Kidney tubule cell (primary cell): ENCODE measurements around the gene SLC22A5.
A peak's percentile ranks its signal among the peaks of the same experiment; 100 is the strongest.
"Not testable (repeated sequence)": the region's sequence is repeated elsewhere in the genome, so short reads cannot be mapped to it uniquely, and the experiment has no call there.

Experiments used
- DNase-seq: peaks from one replicate; pipeline ENCODE4 v3.0.0-alpha.2; 2018; ENCODE audit warnings: low spot score

Gene SLC22A5

DNA sequence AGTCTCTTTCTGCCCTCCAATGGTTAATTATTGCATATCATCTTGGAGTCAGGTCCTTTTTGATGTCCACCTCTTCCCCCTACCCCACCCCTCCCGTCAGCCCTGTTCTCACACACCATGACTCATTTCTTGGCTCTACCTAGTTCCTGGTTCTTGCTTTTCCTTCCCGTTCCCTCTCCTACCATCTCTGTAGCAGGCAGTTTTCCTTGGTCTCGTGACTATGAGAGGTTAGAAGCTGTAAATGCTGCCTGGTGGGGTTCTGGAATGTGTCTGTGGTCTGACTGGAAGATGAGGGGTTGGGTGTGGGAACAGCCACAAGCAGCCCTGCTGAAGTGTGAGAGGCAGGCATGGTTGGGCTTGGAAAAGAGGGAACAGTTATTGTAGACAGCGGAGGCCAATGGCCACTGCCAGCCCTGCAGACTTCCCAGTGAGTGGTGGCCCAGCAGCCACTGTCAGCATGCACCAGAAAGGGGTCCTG lies 18.2 kb downstream of the SLC22A5 start:
- DNase-seq, result peak; percentile 99

DNA sequence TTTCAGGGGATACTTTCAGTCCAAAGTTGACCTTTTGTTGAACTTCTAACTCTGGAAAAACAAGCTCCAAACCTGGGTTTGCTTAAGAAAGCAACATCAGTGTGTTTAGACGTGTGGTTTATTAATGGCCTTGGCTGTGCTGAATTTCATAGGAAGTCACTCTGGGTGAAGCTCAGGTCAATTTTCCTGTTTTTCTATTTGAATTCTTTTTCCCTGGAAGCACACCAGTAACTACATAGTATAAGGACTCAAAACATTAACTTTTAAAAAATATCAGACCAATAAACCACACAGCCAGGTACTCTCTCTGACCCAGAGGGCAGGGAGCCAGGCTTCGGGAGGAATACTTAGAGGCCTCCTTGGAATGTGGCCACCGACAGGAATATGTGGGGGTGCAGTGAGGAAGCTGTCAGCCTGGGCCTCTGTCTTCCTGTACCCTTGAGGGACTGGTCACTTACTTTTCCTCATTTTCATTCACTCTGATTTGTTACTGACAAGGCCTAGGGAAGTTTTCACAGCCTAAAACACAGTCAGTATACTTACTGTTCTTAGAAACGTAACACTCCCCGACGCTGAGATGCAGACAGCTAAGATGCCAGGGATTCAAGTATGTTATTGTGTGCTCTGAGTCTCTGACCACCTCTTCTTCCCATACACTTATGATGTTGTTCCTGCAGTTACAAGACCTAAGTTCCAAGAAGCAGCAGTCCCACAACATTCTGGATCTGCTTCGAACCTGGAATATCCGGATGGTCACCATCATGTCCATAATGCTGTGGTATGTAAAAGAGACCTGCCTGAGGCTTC lies 18.9 kb downstream of the SLC22A5 start:
- peak; percentile 72 for DNase-seq

GRCh38 chr5:132389051-132389331 lies 19.5 kb downstream of the SLC22A5 start:
- no peak for DNase-seq

- DNase-seq, result peak; percentile 100
These were observed 20.2 kb downstream of the SLC22A5 start for GRCh38 chr5:132389585-132390286.

DNA sequence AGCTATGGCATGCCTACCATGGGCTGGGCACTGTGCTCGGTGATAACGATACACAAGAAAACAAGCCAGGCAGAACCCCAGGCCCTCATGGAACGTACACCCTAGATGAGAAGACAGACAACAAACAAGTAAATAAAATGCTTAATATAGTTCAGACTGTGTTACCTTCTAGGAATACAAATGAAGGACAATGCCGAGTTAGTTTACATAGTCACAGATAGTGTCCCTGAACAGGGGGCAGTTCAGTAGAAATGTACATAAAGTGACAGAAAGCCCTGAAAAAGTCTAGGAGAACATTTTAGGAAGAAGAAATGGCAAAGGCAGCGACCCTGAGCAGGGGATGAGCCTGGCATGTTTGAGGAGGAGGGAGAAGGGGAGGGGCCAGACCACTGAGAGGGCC lies 21.7 kb downstream of the SLC22A5 start:
- DNase-seq, result no peak

DNA sequence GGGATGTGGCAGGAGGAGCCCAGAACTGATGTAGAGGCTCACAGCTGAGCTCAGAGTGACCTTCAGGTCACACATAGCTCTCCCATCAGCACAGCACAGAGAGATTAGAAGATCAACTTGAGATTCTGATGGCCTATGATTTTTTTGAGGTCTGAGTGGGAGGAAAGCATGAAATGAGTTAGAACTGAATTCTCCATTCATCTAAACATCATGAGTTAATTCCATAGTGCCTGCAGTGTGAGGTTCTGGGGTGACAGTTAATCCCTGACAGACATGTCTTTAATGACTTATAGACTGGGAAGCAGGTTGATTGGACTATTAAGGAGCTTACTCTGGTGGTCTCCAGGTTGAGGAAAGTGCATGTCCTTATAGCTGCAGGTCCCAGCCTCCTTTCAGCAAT lies 22.4 kb downstream of the SLC22A5 start:
- no peak for DNase-seq

DNA sequence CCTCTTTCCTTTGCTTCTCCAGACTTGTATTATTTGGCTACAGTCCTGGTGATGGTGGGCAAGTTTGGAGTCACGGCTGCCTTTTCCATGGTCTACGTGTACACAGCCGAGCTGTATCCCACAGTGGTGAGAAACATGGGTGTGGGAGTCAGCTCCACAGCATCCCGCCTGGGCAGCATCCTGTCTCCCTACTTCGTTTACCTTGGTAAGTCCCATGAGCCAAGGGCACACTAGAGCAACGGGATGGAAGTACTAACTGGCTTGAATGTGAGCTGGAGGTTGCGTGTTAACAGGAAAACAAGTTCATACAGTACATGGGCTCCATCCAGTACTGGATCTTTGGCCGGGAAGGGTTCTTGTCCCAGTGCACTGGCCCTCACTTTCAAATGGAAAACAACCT lies 22.9 kb downstream of the SLC22A5 start:
- no peak for DNase-seq

GRCh38 chr5:132392978-132393825 lies 23.7 kb downstream of the SLC22A5 start:
- DNase-seq, result no peak

DNA sequence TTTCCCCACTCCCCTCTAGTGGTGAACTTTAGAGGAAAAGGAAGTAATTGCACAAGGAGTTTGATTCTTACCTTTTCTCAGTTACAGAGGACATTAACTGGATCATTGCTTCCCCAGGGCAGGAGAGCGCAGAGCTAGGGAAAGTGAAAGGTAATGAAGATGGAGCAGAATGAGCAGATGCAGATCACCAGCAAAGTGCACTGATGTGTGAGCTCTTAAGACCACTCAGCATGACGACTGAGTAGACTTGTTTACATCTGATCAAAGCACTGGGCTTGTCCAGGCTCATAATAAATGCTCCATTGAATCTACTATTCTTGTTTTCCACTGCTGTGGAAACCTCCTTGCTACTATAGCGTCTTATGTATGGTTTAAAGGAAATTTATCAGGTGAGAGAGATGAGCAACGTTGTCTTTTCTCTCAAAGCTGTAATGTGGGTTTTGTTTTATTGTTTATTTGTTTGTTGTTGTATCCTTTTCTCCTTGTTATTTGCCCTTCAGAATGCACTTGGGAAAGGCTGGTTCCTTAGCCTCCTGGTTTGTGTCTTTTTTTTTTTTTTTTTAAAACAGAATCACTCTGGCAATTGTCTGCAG lies 25.3 kb downstream of the SLC22A5 start:
- DNase-seq, result peak; percentile 73

DNA sequence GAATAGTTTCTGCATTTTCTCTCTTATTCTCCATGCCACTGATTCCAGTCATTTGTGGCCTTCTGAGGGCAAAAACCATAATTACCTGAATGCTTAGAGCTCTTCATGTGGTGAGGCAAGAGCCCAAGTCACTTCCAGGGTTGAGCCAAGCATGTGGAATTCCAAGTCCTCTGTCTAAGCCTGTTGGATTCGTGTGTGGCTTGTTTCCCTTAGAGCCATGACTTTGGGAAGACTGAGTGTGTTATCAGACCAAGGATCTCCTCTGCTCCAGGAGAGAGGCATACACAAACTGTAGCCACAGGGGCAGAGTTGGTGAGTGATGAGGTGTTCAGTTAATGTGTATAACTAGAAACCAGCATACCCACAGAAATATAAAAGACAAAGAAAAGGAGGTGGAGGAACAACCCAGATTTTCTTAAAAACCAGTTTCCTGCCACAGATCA lies 27.1 kb downstream of the SLC22A5 start:
- DNase-seq, result no peak

DNA sequence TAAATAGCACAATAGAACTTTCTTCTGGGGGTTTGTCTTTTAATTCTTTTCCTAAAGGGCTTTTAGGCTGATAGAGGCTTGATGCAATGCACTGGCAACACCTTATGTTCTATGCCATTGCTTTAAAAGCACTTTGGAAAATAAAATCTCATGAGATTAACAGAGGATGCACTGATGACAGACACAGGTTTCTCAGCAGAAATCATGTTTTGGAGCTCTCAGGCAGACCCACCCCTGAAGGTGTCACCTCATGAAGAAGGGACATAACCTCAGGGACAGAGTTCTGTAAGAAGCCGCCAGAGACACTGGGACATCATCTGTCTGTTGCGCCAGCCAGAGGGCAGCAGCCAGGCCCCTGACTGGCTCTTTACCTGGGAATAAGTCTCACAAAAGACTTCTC lies 27.7 kb downstream of the SLC22A5 start:
- no peak for DNase-seq

DNA sequence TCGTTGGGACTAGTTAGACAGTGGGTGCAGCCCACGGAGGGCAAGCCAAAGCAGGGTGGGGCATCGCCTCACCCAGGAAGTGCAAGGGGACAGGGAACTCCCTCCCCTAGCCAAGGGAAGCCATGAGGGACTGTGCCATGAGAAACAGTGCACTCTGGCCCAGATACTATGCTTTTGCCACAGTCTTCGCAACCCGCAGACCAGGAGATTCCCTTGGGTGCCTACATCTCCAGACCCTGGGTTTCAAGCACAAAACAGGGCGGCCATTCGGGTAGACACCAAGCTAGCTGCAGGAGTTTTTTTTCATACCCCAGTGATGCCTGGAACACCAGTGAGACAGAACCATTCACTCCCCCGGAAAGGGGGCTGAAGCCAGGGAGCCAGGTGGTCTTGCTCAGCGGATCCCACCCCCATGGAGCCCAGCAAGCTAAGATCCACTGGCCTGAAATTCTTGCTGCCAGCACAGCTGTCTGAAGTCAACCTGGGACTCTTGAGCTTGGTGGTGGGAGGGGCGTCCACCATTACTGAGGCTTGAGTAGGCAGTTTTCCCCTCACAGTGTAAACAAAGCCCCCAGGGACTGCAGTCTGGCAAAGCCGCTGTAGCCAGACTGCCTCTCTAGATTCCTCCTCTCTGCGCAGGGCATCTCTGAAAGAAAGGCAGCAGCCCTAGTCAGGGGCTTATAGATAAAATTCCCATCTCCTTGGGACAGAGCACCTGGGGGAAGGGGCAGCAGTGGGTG lies 28.6 kb downstream of the SLC22A5 start:
- DNase-seq, result not testable (repeated sequence)

DNA sequence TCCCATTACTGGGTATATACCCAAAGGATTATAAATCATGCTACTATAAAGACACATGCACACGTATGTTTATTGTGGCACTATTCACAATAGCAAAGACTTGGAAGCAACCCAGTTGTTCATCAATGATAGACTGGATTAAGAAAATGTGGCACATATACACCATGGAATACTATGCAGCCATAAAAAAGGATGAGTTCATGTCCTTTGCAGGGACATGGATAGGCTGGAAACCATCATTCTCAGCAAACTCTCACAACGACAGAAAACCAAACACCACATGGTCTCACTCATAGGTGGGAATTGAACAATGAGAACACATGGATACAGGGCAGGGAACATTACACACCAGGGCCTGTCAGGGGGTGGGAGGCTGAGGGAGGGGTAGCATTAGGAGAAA lies 34.5 kb downstream of the SLC22A5 start:
- not testable (repeated sequence) for DNase-seq

DNA sequence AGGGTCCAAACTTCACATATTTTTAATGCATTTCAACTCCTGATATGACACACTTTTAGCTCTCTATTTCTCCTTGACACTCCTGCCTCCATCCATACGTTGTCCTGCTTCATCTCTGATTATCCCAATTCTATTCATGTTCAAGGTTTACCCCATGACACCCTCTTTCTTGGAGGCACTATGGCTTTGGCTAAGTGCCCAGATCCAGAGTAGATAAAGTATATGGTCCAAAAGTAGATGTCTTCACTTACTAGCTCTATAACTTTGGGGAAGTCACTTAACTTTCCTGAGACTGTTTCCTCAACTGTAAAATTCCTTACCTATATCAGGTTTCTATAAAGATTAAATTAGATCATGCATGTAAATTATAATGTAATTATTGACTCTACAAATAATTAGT lies 36.1 kb downstream of the SLC22A5 start:
- DNase-seq, result no peak

DNA sequence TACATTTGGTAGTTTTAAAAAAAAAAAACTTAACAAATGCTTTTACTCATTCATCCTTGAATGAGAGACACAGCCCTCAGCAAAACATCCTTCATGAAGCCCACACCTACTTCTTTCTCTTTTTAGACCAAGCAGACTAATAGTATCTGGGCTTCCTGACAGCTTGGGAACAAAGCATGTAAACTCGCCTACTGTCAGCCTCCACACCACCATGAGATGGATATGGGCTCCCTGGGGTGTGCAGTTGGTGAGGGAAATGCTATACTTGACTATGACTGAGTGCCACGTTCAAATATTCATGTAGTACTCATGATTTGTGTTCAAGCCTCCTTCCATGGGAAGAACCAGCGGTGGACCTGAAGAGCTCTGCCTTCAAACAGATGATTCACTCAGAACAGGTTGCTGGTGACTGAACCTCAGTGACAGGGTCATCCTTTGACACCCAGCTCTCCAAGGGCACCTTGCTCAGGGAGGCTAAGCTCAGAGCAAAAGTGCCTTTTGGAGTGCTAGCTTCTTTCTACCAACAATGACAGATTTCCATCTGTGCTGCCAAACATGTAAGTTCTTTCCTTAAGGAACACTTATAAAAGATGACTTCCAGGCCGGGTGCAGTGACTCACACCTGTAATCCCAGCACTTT lies 36.8 kb downstream of the SLC22A5 start:
- no peak for DNase-seq

- DNase-seq, result no peak
These were observed 38.5 kb downstream of the SLC22A5 start for GRCh38 chr5:132407970-132408369.

GRCh38 chr5:132408456-132408855 lies 38.9 kb downstream of the SLC22A5 start:
- no peak for DNase-seq

DNA sequence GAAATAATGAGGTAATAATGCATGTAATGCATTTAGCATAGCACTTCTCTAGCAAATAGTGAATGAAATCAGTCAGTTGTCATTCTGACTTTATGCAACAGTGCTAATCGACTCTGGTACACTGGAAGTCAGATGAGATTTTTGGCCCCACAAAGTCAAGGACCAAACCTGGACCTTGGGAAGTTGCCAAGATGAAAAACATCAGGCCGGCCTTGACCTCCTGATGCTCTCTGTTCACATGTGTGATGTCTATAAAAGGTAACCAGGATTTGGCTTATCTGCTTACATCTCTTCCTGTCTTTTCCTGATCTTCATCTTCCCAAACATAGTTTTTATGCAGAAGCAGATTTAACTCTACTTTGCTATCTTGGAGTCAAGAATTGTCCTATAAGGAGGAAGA lies 39.5 kb downstream of the SLC22A5 start:
- no peak for DNase-seq

DNA sequence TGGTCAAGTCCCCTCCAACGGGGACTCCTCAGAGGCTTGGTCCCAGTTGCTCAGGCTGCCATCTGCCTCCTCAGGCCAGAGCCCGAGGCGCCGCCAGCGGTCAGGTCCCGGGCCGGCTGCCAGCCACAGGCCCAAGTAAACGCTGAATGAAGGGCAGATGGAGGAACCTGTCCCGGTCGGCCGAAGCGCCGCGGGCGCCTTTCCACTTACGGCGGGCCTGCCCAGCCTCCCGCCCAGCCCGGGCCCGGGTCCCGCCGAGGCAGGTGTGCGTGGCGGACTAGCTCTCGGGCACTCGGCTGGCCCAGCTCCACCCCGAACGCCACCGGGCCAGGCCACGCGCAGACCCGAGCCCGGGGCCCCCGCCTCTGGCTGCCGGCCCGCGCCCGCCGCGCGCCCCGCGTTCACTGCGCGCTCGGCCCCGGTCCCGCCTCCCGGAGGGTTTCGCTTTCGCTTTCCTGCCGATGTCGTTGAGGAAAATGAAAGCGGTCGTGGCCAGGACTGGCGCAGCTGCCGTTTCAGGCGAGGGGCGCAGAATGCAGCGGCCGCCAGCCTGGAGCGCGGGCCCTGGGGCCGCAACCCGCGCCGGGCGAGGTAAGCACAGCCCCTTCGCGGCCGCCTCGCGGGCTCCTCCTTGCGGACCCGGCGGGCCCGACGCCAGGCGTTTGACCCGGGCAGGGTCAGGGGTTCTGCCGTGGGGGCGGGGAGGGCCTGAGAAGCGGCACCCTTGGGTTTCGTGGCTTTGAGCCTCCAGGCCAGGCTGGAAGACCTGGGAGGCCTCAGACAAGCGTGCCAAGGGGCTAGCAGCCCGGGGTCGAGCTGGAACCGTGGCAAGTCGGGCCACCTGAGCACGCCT lies 41.2 kb downstream of the SLC22A5 start:
- DNase-seq, result peak; percentile 80
